Retinal pigment epithelial cell (primary cell): ENCODE measurements around the gene BEX4.
"Not testable (repeated sequence)": the region's sequence is repeated elsewhere in the genome, so short reads cannot be mapped to it uniquely, and the experiment has no call there.

Experiments
- DNase-seq: peaks from one replicate; pipeline ENCODE4 v3.0.0-alpha.2; 2010; ENCODE audit warnings: low read depth
- H3K4me3 ChIP-seq: 2 replicates; pipeline ENCODE4 v1.5.1; 2011; ENCODE audit warnings: mild to moderate bottlenecking, low read length, control low read depth, moderate library complexity
- CTCF ChIP-seq: conservative IDR thresholded peaks from 2 replicates; pipeline ENCODE4 v1.5.1; 2011; ENCODE audit warnings: low read depth, low read length, control low read depth, inconsistent platforms

Gene BEX4

GRCh38 chrX:103215425-103215991 lies 600 bp downstream of the BEX4 start:
- no peak for TF ChIP-seq CTCF
- no peak for DNase-seq
- peak overlapping the region; percentile 68 for H3K4me3 ChIP-seq

GRCh38 chrX:103220511-103221323 lies 5.8 kb downstream of the BEX4 start:
- no peak overlapping the region for H3K4me3 ChIP-seq
- DNase-seq, result no peak
- no peak for TF ChIP-seq CTCF

GRCh38 chrX:103225918-103226317 lies 11.0 kb downstream of the BEX4 start:
- not testable (repeated sequence) for DNase-seq, H3K4me3 ChIP-seq

GRCh38 chrX:103233263-103233662 lies 18.4 kb downstream of the BEX4 start:
- TF ChIP-seq CTCF, result no peak
- no peak for DNase-seq
- H3K4me3 ChIP-seq, result no peak overlapping the region

GRCh38 chrX:103234869-103235268 lies 20.0 kb downstream of the BEX4 start:
- H3K4me3 ChIP-seq, result no peak overlapping the region
- no peak for DNase-seq
- TF ChIP-seq CTCF, result no peak

GRCh38 chrX:103235608-103236007 lies 20.7 kb downstream of the BEX4 start:
- H3K4me3 ChIP-seq, DNase-seq: not testable (repeated sequence)

GRCh38 chrX:103236296-103236695 lies 21.4 kb downstream of the BEX4 start:
- DNase-seq, result no peak
- H3K4me3 ChIP-seq, result no peak overlapping the region
- TF ChIP-seq CTCF, result no peak

GRCh38 chrX:103240155-103240554 lies 25.2 kb downstream of the BEX4 start:
- no peak for DNase-seq
- no peak overlapping the region for H3K4me3 ChIP-seq
- no peak for TF ChIP-seq CTCF
